Measurements from ENCODE around the gene SURF2. TPM values are rescaled to one million over a fixed set of nuclear protein-coding genes. Genes with fewer than 3 reads are reported as not detected.

Gene SURF2
- total RNA-seq, 1 experiment from 2014 or later, result 18.1 TPM

DNA sequence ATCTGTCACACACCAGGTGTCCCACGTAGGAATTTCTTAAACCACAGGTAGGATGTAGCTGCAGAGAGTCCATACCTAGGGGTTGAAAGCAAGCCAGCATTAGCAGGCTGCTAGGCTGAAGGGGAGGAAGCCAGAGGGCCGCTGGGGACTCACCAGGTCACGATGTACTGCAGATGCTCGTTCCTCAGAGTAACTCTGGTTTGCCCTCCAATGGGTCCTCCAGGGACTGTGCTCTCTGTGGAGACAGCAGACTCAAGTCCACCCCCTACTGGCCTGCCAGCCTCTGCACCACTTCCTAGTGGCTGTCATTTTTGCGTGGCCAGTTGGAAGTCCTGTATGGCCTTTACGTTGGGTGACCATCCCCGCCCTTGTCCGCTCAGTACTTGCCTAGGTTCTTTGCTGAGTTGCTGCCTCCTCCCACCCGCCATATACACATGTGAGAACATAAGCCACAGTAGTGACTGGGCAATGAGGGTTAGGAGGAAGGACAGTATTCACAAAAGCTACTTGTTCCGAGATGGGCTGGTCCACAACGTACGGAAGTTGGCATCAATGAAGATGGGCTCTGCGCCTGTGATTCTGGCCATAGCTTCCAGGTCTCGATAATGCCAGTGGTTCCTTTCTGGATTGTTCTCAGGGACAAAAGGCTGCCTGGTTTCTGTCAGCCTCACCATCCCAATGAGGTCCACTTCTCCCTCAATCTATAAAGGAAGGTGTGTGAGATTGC is 4.3 kb upstream of the SURF2 start:
- no peak for TF ChIP-seq EZH2 (IDR thresholded peaks at IDR 0.05; ENCODE audit: low read depth)
- TF ChIP-seq, protein P1, sequence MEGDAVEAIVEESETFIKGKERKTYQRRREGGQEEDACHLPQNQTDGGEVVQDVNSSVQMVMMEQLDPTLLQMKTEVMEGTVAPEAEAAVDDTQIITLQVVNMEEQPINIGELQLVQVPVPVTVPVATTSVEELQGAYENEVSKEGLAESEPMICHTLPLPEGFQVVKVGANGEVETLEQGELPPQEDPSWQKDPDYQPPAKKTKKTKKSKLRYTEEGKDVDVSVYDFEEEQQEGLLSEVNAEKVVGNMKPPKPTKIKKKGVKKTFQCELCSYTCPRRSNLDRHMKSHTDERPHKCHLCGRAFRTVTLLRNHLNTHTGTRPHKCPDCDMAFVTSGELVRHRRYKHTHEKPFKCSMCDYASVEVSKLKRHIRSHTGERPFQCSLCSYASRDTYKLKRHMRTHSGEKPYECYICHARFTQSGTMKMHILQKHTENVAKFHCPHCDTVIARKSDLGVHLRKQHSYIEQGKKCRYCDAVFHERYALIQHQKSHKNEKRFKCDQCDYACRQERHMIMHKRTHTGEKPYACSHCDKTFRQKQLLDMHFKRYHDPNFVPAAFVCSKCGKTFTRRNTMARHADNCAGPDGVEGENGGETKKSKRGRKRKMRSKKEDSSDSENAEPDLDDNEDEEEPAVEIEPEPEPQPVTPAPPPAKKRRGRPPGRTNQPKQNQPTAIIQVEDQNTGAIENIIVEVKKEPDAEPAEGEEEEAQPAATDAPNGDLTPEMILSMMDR (conservative IDR thresholded peaks at IDR 0.05), result peak; percentile 67
- peak in 1 of 2 experiments; percentile 54 for DNase-seq
- Histone ChIP-seq H2AFZ (no peak overlapping the region), H3K9me2 (ENCODE audit: insufficient read depth) (no peaks in the 10 kb centered on the region), H3K27ac (no peak overlapping the region), H3F3A (ENCODE audit: insufficient read depth, low read depth) (peaks cover 70% of the 10 kb centered on the region), H3K79me2 (ENCODE audit: low read depth) (peaks cover 55% of the 10 kb centered on the region), H3K4me1 (replicated peaks; ENCODE audit: insufficient read depth) (peaks cover 21% of the 10 kb centered on the region), H4K20me1 (ENCODE audit: insufficient read depth) (peaks cover 44% of the 10 kb centered on the region), H3K36me3 (ENCODE audit: low read depth) (peaks cover 41% of the 10 kb centered on the region), H3K27me3 (ENCODE audit: insufficient read depth, low read depth) (no peaks in the 10 kb centered on the region), H3K9me3 (ENCODE audit: insufficient read depth, low read depth) (no peaks in the 10 kb centered on the region), H3K4me3 (no peak overlapping the region), H3K4me2 (no peak overlapping the region)
- BruUV-seq (replicated peaks), result no TSS peak
- ChIA-PET POLR2A (ENCODE audit: unreplicated experiment) (interaction anchor here (0.6 to 0.9 kb wide), 2 partner anchors 108 to 167 kb away, joined by 4 to 6 read pairs; partner anchors contain the start of gene CACFD1), CTCF (interaction anchor here (1.0 kb wide), 1 partner anchor 164 kb away, joined by 7 read pairs; no protein-coding TSS in a partner anchor)
- intact Hi-C loops (cut with micrococcal nuclease; ENCODE audit: unreplicated experiment), result no loop called here

DNA sequence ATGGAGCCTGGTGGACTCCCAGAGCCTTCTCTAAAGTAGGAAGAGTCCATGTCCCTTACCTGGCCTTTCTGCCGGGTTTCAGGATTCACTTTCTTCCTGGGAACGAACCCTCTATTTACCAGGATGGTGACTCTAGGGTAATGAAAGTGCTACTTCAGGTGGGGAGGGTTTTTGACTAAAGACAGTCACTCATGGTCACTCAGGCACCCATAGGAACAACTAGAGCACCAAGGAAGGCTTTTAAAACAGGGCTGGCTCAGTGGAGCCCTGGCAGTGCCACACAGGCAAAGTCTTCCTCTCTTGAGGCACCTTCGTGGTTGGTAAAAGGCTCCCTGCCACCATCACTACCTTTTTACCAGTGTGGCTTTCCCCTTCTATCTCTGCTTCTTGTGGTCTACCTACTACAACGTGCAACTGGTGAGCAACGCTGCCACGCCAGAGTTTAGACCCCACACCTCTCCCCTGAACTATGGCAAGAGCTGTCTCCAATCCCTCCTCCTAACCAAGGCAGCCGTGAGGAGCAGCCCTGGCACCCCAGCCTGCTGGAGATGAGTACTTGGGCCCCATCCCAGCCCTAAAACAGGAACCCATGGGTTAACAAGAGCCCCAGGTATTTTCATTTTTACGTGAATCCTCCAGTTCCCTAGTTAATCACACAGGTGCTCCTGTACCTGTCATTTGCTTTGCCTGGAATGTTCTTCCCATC is 3.6 kb upstream of the SURF2 start:
- Histone ChIP-seq H3F3A (ENCODE audit: insufficient read depth, low read depth) (peaks cover 70% of the 10 kb centered on the region), H3K4me1 (replicated peaks; ENCODE audit: insufficient read depth) (peaks cover 27% of the 10 kb centered on the region), H2AFZ (no peak overlapping the region), H3K79me2 (ENCODE audit: low read depth) (peaks cover 55% of the 10 kb centered on the region), H3K9me2 (ENCODE audit: insufficient read depth) (no peaks in the 10 kb centered on the region), H4K20me1 (ENCODE audit: insufficient read depth) (peaks cover 44% of the 10 kb centered on the region), H3K36me3 (ENCODE audit: low read depth) (peaks cover 41% of the 10 kb centered on the region), H3K4me3 (no peak overlapping the region), H3K9me3 (ENCODE audit: insufficient read depth, low read depth) (no peaks in the 10 kb centered on the region), H3K27me3 (ENCODE audit: insufficient read depth, low read depth) (no peaks in the 10 kb centered on the region), H3K4me2 (no peak overlapping the region), H3K27ac (no peak overlapping the region)
- POLR2A ChIA-PET (ENCODE audit: unreplicated experiment), result interaction anchor here (0.6 kb wide), 1 partner anchor 167 kb away, joined by 4 read pairs; no protein-coding TSS in a partner anchor
- intact Hi-C loops (cut with micrococcal nuclease; ENCODE audit: unreplicated experiment), result no loop called here
- DNase-seq, result no peak
- CTCF ChIA-PET, result no interaction called here
- BruUV-seq (replicated peaks), result no TSS peak
- no peak for TF ChIP-seq EZH2 (IDR thresholded peaks at IDR 0.05; ENCODE audit: low read depth)
- TF ChIP-seq, protein P1 (conservative IDR thresholded peaks at IDR 0.05), result no peak

DNA sequence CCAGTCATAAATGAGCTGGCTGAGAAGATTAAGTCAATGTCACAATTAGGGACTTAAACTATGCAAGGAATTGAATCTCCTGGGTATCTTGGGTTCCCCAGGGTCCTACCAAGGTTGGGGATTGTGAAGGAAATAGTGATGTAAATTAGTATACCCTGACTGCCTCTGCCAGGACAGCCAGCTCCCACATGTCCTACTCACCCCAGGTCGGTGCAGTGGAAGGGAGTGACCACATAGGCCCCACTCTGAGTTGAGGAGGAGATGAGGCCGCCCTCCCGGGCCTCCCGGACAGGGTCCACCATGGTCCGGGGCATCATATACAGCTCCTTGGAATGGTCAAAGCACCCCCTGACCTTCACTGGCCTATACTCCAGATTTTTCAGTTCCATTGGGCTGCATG is 2.8 kb upstream of the SURF2 start:
- H3K4me1 ChIP-seq (replicated peaks; ENCODE audit: insufficient read depth), result peaks cover 27% of the 10 kb centered on the region
- TF ChIP-seq EZH2 (IDR thresholded peaks at IDR 0.05; ENCODE audit: low read depth), result no peak
- TF ChIP-seq, protein P1 (conservative IDR thresholded peaks at IDR 0.05), result no peak
- POLR2A ChIA-PET (ENCODE audit: unreplicated experiment), result interaction anchor here (0.6 kb wide), 1 partner anchor 86 kb away, joined by 5 read pairs; no protein-coding TSS in a partner anchor
- no peak for DNase-seq
- H3K9me2 ChIP-seq (ENCODE audit: insufficient read depth), result no peaks in the 10 kb centered on the region
- H3K9me3 ChIP-seq (ENCODE audit: insufficient read depth, low read depth), result no peaks in the 10 kb centered on the region
- H3F3A ChIP-seq (ENCODE audit: insufficient read depth, low read depth), result peaks cover 65% of the 10 kb centered on the region
- BruUV-seq (replicated peaks), result no TSS peak
- CTCF ChIA-PET, result no interaction called here
- H3K27me3 ChIP-seq (ENCODE audit: insufficient read depth, low read depth), result no peaks in the 10 kb centered on the region
- H3K79me2 ChIP-seq (ENCODE audit: low read depth), result peaks cover 50% of the 10 kb centered on the region
- H3K36me3 ChIP-seq (ENCODE audit: low read depth), result peaks cover 39% of the 10 kb centered on the region
- intact Hi-C loops (cut with micrococcal nuclease; ENCODE audit: unreplicated experiment), result no loop called here
- 0 out of 2 replicates have a peak overlapping the region, but pooled peaks have one; percentile 1 for H3K27ac ChIP-seq
- H3K4me2 ChIP-seq, result no peak overlapping the region
- peaks cover 43% of the 10 kb centered on the region for H4K20me1 ChIP-seq (ENCODE audit: insufficient read depth)
- H3K4me3 ChIP-seq, result no peak overlapping the region
- no peak overlapping the region for H2AFZ ChIP-seq
